ENCODE data around the gene PIGS. TPM values are rescaled to one million over a fixed set of nuclear protein-coding genes. Genes with fewer than 3 reads are reported as not detected.

Gene PIGS
- total RNA-seq, 2 experiments from 2014 or later: 66.3 to 66.6 TPM

DNA sequence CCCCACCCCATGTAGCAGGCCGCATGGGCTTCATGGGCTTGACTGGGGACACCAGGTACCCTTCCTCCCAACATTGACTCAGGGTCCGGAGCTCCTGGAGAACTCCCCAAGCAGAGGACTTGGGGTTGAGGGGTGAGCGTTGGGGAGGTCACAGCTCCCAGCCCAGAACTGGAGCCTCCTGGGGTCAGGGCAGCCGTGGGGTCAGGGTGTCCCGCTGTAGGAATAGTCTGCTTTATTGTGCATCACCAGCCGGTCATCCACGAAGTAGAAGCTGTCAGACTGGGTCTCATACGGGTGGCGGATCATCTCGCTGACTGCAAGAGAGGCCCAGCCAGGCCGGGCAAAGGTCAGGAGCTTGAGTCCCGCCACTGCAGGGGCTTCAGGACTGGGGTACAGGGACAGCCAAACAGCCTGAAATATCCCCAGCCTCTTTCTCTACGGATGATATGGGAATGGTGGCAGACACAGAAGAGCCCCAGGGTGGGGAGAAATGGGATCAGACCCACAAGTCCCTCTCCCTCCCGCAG, 24.2 kb downstream of the PIGS start:
- H3K4me1 Mint-ChIP-seq: peaks cover 43% of the 10 kb centered on the region
- no peaks in the 10 kb centered on the region for H3K9me3 Mint-ChIP-seq
- peaks cover 11% of the 10 kb centered on the region for H3K36me3 Mint-ChIP-seq (ENCODE audit: low read depth)
- H3K4me3 Mint-ChIP-seq: no peak overlapping the region
- no peaks in the 10 kb centered on the region for H3K27me3 Mint-ChIP-seq
- H3K27ac Mint-ChIP-seq: peak overlapping the region; percentile 72
- POLR2A ChIA-PET: interaction anchor here (0.6 to 6.2 kb wide), 5 partner anchors 24 to 589 kb away, joined by 3 to 64 read pairs (median 3); partner anchors contain the start of genes BLTP2, PIGS and TNFAIP1
- CTCF ChIA-PET: interaction anchor here (0.8 to 1.6 kb wide), 6 partner anchors 8 to 51 kb away, joined by 3 to 9 read pairs (median 3); partner anchors contain the start of gene PIGS
- DNase-seq: no peak

GRCh38 chr17:28545787-28546415, 25.4 kb downstream of the PIGS start:
- POLR2A ChIA-PET: interaction anchor here (1.3 to 6.2 kb wide), 2 partner anchors 25 to 99 kb away, joined by 3 to 64 read pairs; partner anchors contain the start of genes BLTP2 and PIGS

GRCh38 chr17:28545141-28545503, 26.2 kb downstream of the PIGS start:
- CTCF ChIA-PET: interaction anchor here (1.3 kb wide), 1 partner anchor 8 kb away, joined by 3 read pairs; no protein-coding TSS in a partner anchor
- H3K27ac Mint-ChIP-seq: no peak overlapping the region
- H3K36me3 Mint-ChIP-seq (ENCODE audit: low read depth): peaks cover 8% of the 10 kb centered on the region
- H3K9me3 Mint-ChIP-seq: no peaks in the 10 kb centered on the region
- peaks cover 25% of the 10 kb centered on the region for H3K4me1 Mint-ChIP-seq
- no peak for DNase-seq
- H3K27me3 Mint-ChIP-seq: no peaks in the 10 kb centered on the region
- no peak overlapping the region for H3K4me3 Mint-ChIP-seq
- POLR2A ChIA-PET: no interaction called here

More at GRCh38 chr17:28545787-28546415, 25.4 kb downstream of the PIGS start:
- Mint-ChIP-seq H3K27me3 (no peaks in the 10 kb centered on the region), H3K36me3 (ENCODE audit: low read depth) (peaks cover 8% of the 10 kb centered on the region), H3K27ac (no peak overlapping the region), H3K9me3 (no peaks in the 10 kb centered on the region), H3K4me1 (peaks cover 33% of the 10 kb centered on the region), H3K4me3 (no peak overlapping the region)
- CTCF ChIA-PET: interaction anchor here (1.0 to 1.6 kb wide), 2 partner anchors 10 to 25 kb away, joined by 4 to 9 read pairs; partner anchors contain the start of gene PIGS
- DNase-seq: no peak

GRCh38 chr17:28544402-28545140, 26.8 kb downstream of the PIGS start:
- DNase-seq: no peak
- Mint-ChIP-seq H3K9me3 (no peaks in the 10 kb centered on the region), H3K4me1 (peaks cover 19% of the 10 kb centered on the region), H3K27ac (no peak overlapping the region), H3K36me3 (ENCODE audit: low read depth) (peaks cover 8% of the 10 kb centered on the region), H3K27me3 (no peaks in the 10 kb centered on the region), H3K4me3 (no peak overlapping the region)
- ChIA-PET CTCF (interaction anchor here (1.3 kb wide), 1 partner anchor 8 kb away, joined by 3 read pairs; no protein-coding TSS in a partner anchor), POLR2A (no interaction called here)

DNA sequence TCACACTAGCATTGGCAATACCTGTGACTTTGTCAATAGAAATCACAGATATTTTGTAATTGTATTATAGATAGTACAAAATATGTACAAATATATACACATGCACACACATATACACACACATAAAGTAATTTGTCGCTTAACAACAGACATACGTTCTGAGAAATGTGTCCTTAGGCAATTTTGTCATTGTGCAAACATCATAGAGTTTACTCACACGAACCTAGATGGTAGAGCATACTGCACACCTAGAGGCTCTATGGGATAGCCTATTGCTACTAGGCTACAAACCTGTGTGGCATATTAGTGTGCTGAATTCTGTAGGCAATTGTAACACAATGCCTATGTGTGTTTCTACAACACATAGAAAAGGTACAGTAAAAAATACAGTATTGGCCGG, 29.9 kb downstream of the PIGS start:
- Mint-ChIP-seq H3K27me3 (no peaks in the 10 kb centered on the region), H3K4me1 (no peaks in the 10 kb centered on the region), H3K4me3 (no peak overlapping the region), H3K9me3 (no peaks in the 10 kb centered on the region), H3K27ac (no peak overlapping the region), H3K36me3 (ENCODE audit: low read depth) (peaks cover 5% of the 10 kb centered on the region)
- CTCF ChIA-PET: interaction anchor here (1.0 to 2.1 kb wide), 3 partner anchors 9 to 46 kb away, joined by 3 to 17 read pairs (median 5); no protein-coding TSS in a partner anchor
- DNase-seq: no peak
- POLR2A ChIA-PET: no interaction called here

DNA sequence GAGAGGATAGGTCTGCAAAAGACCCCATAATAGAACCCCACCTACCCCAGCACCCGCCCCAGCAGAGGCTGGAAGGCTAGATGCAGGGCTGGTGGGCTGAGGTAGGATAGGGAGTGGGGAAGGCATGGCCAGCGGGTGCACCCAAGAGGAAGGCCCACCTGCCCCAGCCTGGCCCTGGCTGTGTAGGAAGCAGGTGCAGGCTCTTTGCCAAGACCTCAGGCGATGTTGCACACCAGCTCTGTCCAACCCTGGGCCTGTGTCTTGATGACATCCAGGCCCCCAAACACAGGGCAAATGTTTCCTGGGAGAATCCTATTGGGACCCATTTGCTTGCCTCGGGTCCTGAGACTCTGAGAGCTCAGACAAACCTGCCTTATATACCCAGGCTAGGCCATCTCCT, 31.1 kb downstream of the PIGS start:
- no peak for DNase-seq
- no peak overlapping the region for H3K27ac Mint-ChIP-seq
- no peaks in the 10 kb centered on the region for H3K27me3 Mint-ChIP-seq
- H3K4me1 Mint-ChIP-seq: no peaks in the 10 kb centered on the region
- H3K4me3 Mint-ChIP-seq: no peak overlapping the region
- POLR2A ChIA-PET: no interaction called here
- no peaks in the 10 kb centered on the region for H3K9me3 Mint-ChIP-seq
- CTCF ChIA-PET: interaction anchor here (0.7 to 2.1 kb wide), 8 partner anchors 7 to 183 kb away, joined by 3 to 17 read pairs (median 3); partner anchors contain the start of genes PIGS and POLDIP2
- no peaks in the 10 kb centered on the region for H3K36me3 Mint-ChIP-seq (ENCODE audit: low read depth)

GRCh38 chr17:28538296-28538895, 32.9 kb downstream of the PIGS start:
- no peak overlapping the region for H3K4me3 Mint-ChIP-seq
- H3K27ac Mint-ChIP-seq: no peak overlapping the region
- DNase-seq: no peak
- no peaks in the 10 kb centered on the region for H3K9me3 Mint-ChIP-seq
- ChIA-PET CTCF (interaction anchor here (1.0 to 2.2 kb wide), 3 partner anchors 10 to 121 kb away, joined by 4 to 8 read pairs (median 4); no protein-coding TSS in a partner anchor), POLR2A (no interaction called here)
- H3K36me3 Mint-ChIP-seq (ENCODE audit: low read depth): no peaks in the 10 kb centered on the region
- H3K4me1 Mint-ChIP-seq: no peaks in the 10 kb centered on the region
- H3K27me3 Mint-ChIP-seq: no peaks in the 10 kb centered on the region

DNA sequence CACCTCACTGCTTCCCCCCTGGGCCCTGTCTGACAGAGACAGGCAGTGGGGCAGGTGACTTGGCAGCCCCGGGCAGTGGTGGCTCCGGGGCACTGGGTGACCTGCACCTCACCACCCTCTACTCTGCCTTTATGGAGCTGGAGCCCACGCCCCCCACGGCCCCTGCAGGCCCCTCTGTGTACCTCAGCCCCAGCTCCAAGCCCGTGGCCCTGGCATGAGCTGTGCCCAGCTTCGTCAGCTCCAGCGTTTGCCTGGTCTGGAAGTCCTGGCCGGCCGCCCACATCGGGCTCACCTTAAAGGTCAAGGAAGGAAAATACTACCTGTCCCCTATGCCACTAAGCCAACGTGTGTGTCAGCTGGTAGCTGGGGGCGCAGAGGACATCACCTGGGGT, 34.1 kb downstream of the PIGS start:
- CTCF ChIA-PET: interaction anchor here (1.0 to 2.2 kb wide), 3 partner anchors 11 to 120 kb away, joined by 4 to 8 read pairs (median 4); no protein-coding TSS in a partner anchor
- no peak overlapping the region for H3K4me3 Mint-ChIP-seq
- POLR2A ChIA-PET: no interaction called here

DNA sequence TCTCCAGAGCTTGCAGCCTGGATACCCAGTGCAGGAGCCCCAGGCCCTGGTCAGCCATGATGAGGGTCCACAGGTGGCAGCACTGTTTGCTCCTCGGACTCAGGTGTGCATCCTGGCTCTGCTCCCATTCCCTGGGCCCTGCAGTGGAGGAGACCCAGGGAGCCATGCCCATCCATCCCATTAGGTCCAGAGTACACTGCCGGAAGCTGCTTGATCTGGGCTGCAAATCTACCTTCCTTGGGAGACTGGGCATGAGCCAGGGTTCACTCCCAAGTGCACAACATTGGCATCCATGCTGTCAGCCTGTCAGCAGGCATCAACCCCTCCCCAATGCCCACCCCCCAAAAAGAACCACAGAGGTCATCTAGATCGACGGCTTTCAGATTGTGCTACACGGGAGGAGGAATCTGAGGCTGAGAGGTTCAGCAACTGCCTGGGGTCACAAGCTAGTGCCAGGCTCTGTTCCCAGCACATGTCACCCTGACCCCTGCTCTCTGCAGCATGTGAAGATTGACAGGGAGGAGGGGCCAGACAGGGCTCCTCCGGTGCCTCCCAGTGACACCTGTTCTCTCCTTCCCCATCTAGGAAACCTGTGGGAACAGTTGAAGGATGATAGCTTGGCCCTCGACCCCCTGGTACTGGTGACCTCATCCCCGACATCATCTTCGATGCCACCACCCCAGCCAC, 34.6 kb downstream of the PIGS start:
- H3K4me1 Mint-ChIP-seq: no peaks in the 10 kb centered on the region
- POLR2A ChIA-PET: no interaction called here
- no peaks in the 10 kb centered on the region for H3K36me3 Mint-ChIP-seq (ENCODE audit: low read depth)
- CTCF ChIA-PET: interaction anchor here (0.8 to 2.2 kb wide), 4 partner anchors 10 to 107 kb away, joined by 3 to 8 read pairs (median 4); no protein-coding TSS in a partner anchor
- no peak for DNase-seq
- H3K4me3 Mint-ChIP-seq: no peak overlapping the region
- H3K9me3 Mint-ChIP-seq: no peaks in the 10 kb centered on the region
- peaks cover 2% of the 10 kb centered on the region for H3K27me3 Mint-ChIP-seq
- no peak overlapping the region for H3K27ac Mint-ChIP-seq

More for the DNA sequence above, 34.1 kb downstream of the PIGS start:
- Mint-ChIP-seq H3K9me3 (no peaks in the 10 kb centered on the region), H3K36me3 (ENCODE audit: low read depth) (no peaks in the 10 kb centered on the region), H3K27ac (no peak overlapping the region), H3K4me1 (no peaks in the 10 kb centered on the region), H3K27me3 (no peaks in the 10 kb centered on the region)
- no peak for DNase-seq

- peaks cover 2% of the 10 kb centered on the region for H3K27me3 Mint-ChIP-seq
- no peaks in the 10 kb centered on the region for H3K9me3 Mint-ChIP-seq
- H3K4me3 Mint-ChIP-seq: no peak overlapping the region
- no peak overlapping the region for H3K27ac Mint-ChIP-seq
- H3K4me1 Mint-ChIP-seq: no peaks in the 10 kb centered on the region
- H3K36me3 Mint-ChIP-seq (ENCODE audit: low read depth): no peaks in the 10 kb centered on the region
- ChIA-PET CTCF (interaction anchor here (1.2 kb wide), 1 partner anchor 40 kb away, joined by 3 read pairs; no protein-coding TSS in a partner anchor), POLR2A (no interaction called here)
- DNase-seq: no peak
These were observed 36.5 kb downstream of the PIGS start for GRCh38 chr17:28534740-28535375.

- DNase-seq: no peak
- H3K4me1 Mint-ChIP-seq: no peaks in the 10 kb centered on the region
- ChIA-PET POLR2A (no interaction called here), CTCF (no interaction called here)
- H3K27me3 Mint-ChIP-seq: peaks cover 2% of the 10 kb centered on the region
- no peaks in the 10 kb centered on the region for H3K9me3 Mint-ChIP-seq
- no peak overlapping the region for H3K27ac Mint-ChIP-seq
- H3K4me3 Mint-ChIP-seq: no peak overlapping the region
- no peaks in the 10 kb centered on the region for H3K36me3 Mint-ChIP-seq (ENCODE audit: low read depth)
These were observed 38.1 kb downstream of the PIGS start for GRCh38 chr17:28533091-28533807.
